ENCODE measurements around the gene SLC6A17.

The SLC6A17 gene

GRCh38 chr1:110242062-110242461 is 91.8 kb downstream of the SLC6A17 start:
- no peak for DNase-seq (ENCODE audit: low spot score)

GRCh38 chr1:110242731-110243130 is 92.4 kb downstream of the SLC6A17 start:
- DNase-seq (ENCODE audit: low spot score) = no peak

GRCh38 chr1:110243146-110243545 is 92.9 kb downstream of the SLC6A17 start:
- no peak for DNase-seq (ENCODE audit: low spot score)

- no peak for DNase-seq (ENCODE audit: low spot score)
Observed at GRCh38 chr1:110243574-110243973, 93.3 kb downstream of the SLC6A17 start.

- no peak for DNase-seq (ENCODE audit: low spot score)
Observed at GRCh38 chr1:110245876-110246620, 95.8 kb downstream of the SLC6A17 start.

- no peak for DNase-seq (ENCODE audit: low spot score)
Observed at GRCh38 chr1:110248746-110249145, 98.5 kb downstream of the SLC6A17 start.

- no peak for DNase-seq (ENCODE audit: low spot score)
Observed at GRCh38 chr1:110249256-110249655, 99.0 kb downstream of the SLC6A17 start.

GRCh38 chr1:110250008-110250407 is 99.7 kb downstream of the SLC6A17 start:
- no peak for DNase-seq (ENCODE audit: low spot score)

GRCh38 chr1:110250749-110251148 is 100.5 kb downstream of the SLC6A17 start:
- no peak for DNase-seq (ENCODE audit: low spot score)

Data from CD4-positive, alpha-beta T cell treated with Interleukin-15 for 4 hours (primary cell).